A549 treated with CORT108297 at 1 μM for 4 hours (cell line): ENCODE results near the gene C22orf15. TPM values are rescaled to one million over a fixed set of nuclear protein-coding genes. Genes with fewer than 3 reads are reported as not detected.

Source experiments
- total RNA-seq: library from RNA; stranded (reverse); fragments of 200-300 nt; extraction: Qiagen RNA extraction; gene quantifications from 5 replicates; pipeline ENCODE4 v1.2.3, GENCODE V29; 2022

Gene C22orf15, protein sequence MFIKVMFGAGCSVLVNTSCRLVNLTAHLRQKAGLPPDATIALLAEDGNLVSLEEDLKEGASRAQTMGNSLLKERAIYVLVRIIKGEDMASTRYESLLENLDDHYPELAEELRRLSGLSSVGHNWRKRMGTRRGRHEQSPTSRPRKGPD
- not detected in 5 replicates for total RNA-seq

GRCh38 chr22:23762842-23763578 is at the start of gene C22orf15:
Gene C22orf15 (plus strand): TSS chr22:23762990. CDS start chr22:23763307, 317 bp downstream.

DNA sequence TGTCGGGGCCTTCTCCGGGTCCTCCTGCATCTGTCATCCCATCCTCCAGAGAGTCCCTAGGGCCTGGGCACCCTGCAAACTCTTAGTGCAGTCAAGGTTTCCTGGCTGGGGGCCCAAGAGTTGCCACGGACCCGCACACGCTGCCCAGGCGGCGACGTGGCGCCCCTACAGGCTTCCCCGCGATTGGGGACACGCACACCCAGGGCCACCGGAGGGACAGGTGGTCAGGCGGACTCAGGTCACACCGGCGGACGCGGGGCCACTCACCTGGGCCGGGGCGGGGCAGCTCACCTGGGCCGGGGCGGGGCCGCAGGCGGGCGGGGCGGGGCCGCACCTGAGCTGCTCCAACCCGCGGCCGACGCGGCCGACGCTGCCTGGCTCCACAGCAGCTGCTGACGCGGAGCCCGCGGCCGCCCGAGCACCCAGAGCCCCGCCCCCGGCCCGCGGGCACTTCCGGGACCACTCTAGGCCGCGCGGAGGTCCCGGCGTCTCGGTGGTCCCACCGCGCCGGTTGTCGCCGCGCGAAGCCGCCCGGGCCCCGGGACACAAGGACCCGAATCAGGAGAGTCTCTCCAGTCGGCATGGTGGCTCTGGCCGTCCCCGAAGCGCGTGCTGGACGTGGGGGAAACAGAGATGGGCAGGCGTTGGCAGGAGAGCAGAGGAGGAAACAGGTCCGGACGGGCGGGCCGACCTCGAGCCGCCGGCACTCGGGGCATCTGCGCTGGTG is 11.9 kb upstream of the C22orf15 start, which contains the start of gene ZNF70:
ZNF70 (minus strand) TSS at position 399 of the 727 bp plus-strand sequence. CDS start 5,972 bp downstream, outside the sequence.

DNA sequence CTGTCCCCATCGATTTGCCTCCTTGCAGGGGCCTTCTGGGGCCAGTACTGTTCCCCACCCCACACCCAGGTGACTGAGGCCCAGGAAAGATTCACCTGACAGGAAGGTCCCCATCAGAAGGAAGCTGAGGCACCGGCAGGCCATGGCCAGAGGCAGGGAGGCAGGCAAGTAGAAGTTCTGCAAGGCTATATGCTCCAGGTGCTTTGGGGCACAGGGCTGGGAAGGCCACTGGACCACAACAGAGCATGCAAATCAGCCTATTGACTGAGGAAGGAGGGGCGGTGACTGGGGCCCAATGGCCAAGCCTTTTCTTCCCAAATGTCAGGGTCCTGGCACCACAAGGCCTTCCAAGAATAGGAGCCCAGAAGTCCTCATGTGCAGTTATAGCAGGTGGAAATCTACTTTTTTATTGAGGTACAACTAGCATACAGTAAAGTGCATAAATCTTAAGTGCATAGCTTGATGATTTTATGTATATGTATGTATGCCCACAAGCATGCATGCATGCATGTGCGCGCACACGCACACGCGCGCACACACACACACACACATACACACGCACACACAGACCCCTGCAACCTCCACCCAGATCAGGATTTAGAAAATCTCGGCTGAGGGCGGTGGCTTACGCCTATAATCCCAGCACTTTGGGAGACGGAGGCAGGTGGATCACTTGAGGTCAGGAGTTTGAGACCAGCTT is 8.4 kb upstream of the C22orf15 start, which contains the start of gene VPREB3:
VPREB3 (minus strand) TSS at position 206 of the 700 bp plus-strand sequence; CDS start at position 144, 62 bp downstream.

DNA sequence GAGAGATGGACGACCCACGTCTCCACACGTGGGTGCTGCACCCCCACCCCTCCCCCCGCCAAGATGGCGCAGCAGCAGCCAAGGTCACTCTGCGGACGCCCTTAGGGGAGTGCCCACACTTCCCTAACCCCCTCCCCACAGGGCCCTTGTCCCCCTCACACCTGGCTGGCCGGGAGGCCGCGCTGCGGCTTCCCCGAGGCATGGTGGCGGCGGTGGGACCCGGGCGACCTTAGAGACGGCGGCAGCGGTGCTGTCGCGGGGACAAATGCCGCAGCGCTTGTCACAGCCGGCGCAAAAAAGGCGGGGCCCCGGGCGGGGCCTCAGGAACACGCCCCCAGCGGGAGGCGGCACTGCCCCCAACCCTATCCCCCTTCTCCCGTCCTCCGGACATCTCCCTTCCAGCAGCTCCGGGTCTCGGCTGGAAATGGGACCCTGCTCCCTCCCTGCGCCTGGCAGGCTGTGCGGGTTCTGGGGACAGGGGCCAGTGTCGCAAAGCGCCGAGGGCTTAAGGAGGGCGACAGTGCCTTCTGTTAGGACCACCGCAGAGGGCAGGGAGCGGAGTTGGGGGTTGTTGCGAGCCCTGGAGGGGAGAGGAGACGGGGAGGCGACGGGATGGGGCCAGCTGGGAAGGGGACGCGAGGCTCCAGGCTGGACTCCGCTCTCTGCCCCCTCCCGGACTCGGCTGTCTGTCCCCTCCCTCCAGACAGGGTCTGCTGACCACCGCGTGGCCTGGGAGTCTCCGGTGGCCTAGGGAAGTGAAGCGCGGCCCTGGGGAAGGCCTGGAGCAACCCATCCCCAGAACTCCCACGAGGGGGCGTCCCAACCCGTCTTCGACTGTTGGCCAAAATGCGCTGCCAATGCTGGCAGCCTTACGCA is 5.1 kb downstream of the C22orf15 start, which contains the start of gene CHCHD10:
CHCHD10 (minus strand) TSS at position 300 of the 876 bp plus-strand sequence; CDS start at position 202, 98 bp downstream.

DNA sequence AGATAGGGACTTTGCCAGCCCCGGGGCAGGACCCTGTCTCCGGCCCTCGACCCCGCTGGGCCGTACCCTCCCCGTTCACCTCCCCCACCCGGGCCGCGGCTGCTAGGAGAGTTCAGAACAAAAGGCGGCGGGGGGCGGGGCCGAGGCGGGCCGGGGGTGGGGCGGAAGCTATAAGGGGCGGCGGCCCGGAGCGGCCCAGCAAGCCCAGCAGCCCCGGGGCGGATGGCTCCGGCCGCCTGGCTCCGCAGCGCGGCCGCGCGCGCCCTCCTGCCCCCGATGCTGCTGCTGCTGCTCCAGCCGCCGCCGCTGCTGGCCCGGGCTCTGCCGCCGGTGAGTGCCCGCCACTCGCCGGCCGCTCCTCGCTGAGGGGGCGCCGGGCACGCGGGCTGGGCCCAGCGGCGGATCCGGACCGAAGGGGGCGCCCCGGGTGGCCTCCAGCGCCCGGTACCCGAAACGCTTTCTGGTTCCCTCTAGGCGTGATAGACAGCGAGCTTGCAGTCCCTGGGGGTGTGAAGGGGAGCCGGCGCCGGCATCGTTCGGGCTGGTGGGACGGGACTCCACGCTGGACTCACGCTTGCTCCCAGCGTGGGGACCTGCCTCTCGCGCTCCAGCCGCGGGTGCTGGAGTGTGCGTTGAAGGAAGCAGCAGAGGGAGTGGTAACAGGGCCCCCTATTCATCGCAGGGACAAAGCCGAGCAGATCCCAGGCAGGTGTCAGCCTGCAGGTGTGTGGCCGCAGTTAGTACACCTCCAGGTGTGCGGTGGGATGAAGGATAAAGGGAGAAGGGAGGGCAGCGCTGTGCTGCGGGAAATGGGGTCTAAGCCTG is 10.1 kb downstream of the C22orf15 start, which contains the start of gene MMP11:
MMP11 (plus strand) TSS at position 201 of the 825 bp plus-strand sequence; CDS start at position 223, 22 bp downstream.

GRCh38 chr22:23786752-23787599 is 24.2 kb downstream of the C22orf15 start, which contains the start of gene SMARCB1:
Gene SMARCB1 (plus strand): TSS chr22:23786966. CDS start chr22:23787170, 204 bp downstream.

Other genes with a start within 250 kb of the C22orf15 start
- not detected in 5 replicates for gene IGLL1, start 182.7 kb upstream of the C22orf15 start, total RNA-seq
- 0.08 to 0.43 TPM (median 0.12 TPM) in 4 of 5 replicates, not detected in the other for gene DRICH1, start 130.7 kb upstream of the C22orf15 start, total RNA-seq
- 0.05 TPM in 1 of 5 replicates, not detected in the others for gene RGL4, start 72.0 kb upstream of the C22orf15 start, total RNA-seq
- 0.82 to 1.3 TPM (median 0.96 TPM) in 5 replicates for gene ZNF70, start 11.9 kb upstream of the C22orf15 start, total RNA-seq
- 0.82 to 1.9 TPM (median 1.00 TPM) in 5 replicates for gene VPREB3, start 8.6 kb upstream of the C22orf15 start, total RNA-seq
- 73.8 to 194 TPM (median 186 TPM) in 5 replicates for gene CHCHD10, start 5.0 kb downstream of the C22orf15 start, total RNA-seq
- 0.12 to 0.24 TPM (median 0.21 TPM) in 5 replicates for gene MMP11, start 9.9 kb downstream of the C22orf15 start, total RNA-seq
- 47.8 to 56.3 TPM (median 51.4 TPM) in 5 replicates for gene SMARCB1, start 24.0 kb downstream of the C22orf15 start, total RNA-seq
- 0.17 to 1.6 TPM (median 0.34 TPM) in 5 replicates for gene DERL3, start 76.0 kb downstream of the C22orf15 start, total RNA-seq
- gene SLC2A11, start 94.9 kb downstream of the C22orf15 start, total RNA-seq = 6.4 to 9.9 TPM (median 9.7 TPM) in 5 replicates
- gene MIF, start 131.4 kb downstream of the C22orf15 start, total RNA-seq = 477 to 982 TPM (median 945 TPM) in 5 replicates
- 0.21 to 0.47 TPM (median 0.35 TPM) in 5 replicates for gene GSTT2B, start 198.2 kb downstream of the C22orf15 start, total RNA-seq
- gene DDTL, start 203.9 kb downstream of the C22orf15 start, total RNA-seq = 1.5 to 2.1 TPM (median 1.9 TPM) in 5 replicates
- gene DDT, start 211.5 kb downstream of the C22orf15 start, total RNA-seq = 108 to 180 TPM (median 165 TPM) in 5 replicates
- 0.11 to 0.20 TPM in 2 of 5 replicates, not detected in the others for gene GSTT2, start 217.1 kb downstream of the C22orf15 start, total RNA-seq
- gene GSTT4, start 242.5 kb downstream of the C22orf15 start, total RNA-seq = not detected in 5 replicates
- gene CABIN1, start 248.3 kb downstream of the C22orf15 start, total RNA-seq = 18.4 to 27.6 TPM (median 24.8 TPM) in 5 replicates